K562 (cell line): ENCODE measurements around the gene KCP. TPM values are rescaled to one million over a fixed set of nuclear protein-coding genes. Genes with fewer than 3 reads are reported as not detected.

Experiments used
- CTCFL ChIP-seq: IDR thresholded peaks from 2 replicates; pipeline ENCODE4 v1.6.1; 2011; ENCODE audit warnings: borderline replicate concordance, low read depth, mild to moderate bottlenecking, moderate library complexity, low read length; ENCODE audit not compliant: insufficient read depth, poor library complexity, severe bottlenecking
- HDAC6 ChIP-seq: IDR thresholded peaks from 2 replicates; pipeline ENCODE4 v1.6.1; 2012; ENCODE audit warnings: low read depth, mild to moderate bottlenecking, control low read depth, inconsistent platforms, low read length, moderate library complexity
- HMGN3 ChIP-seq: IDR thresholded peaks from 2 replicates; pipeline ENCODE4 v1.6.1; 2011; ENCODE audit warnings: borderline replicate concordance, low read depth, mild to moderate bottlenecking, mixed read lengths, low read length; ENCODE audit not compliant: insufficient read length; ENCODE audit errors: extremely low read depth
- JUN ChIP-seq, 2 experiments: sonication (generic) in 1 of 2; formaldehyde crosslinking in 1 of 2; IDR thresholded peaks; 2 replicates each; pipeline versions ENCODE4 v1.6.1 to v1.8.0; 2012 to 2022; ENCODE audit warnings: borderline replicate concordance in 2 of 2, mild to moderate bottlenecking in 2 of 2, improper control_type of control experiment in 1 of 2, low read depth in 1 of 2, low read length in 1 of 2, missing genetic modification reagents in 1 of 2
- NR2C2 ChIP-seq, 2 experiments: fragments of 200-800 bp in 1 of 2; sonication (Bioruptor generic) in 1 of 2; sonication (generic) in 1 of 2; formaldehyde crosslinking in 1 of 2; IDR thresholded peaks; 2 replicates each; pipeline versions ENCODE4 v1.6.1 to v1.8.0; 2016 to 2022; ENCODE audit warnings: mild to moderate bottlenecking in 1 of 2, missing compliant biosample characterization in 1 of 2, missing genetic modification characterization in 1 of 2, missing genetic modification reagents in 1 of 2
- SIRT6 ChIP-seq: IDR thresholded peaks from one replicate; pipeline ENCODE4 v1.6.1; 2012; ENCODE audit warnings: low read depth, mild to moderate bottlenecking, control low read depth, inconsistent platforms, low read length, moderate library complexity
- SMAD4 ChIP-seq: fragments of 250-450 bp; sonication (Bioruptor Pico); conservative IDR thresholded peaks from 2 replicates; pipeline ENCODE4 v1.8.0; 2021; ENCODE audit warnings: inconsistent platforms, mild to moderate bottlenecking, moderate library complexity
- SRF ChIP-seq, 2 experiments: fragments of 250-450, 450-650 bp in 1 of 2; sonication (Bioruptor Pico) in 1 of 2; sonication (generic) in 1 of 2; formaldehyde crosslinking; IDR thresholded peaks; 2 replicates each; pipeline versions ENCODE4 v1.5.0 to v1.5.1; 2020 to 2022; ENCODE audit warnings: mild to moderate bottlenecking in 1 of 2, missing genetic modification reagents in 1 of 2
- TAF9B ChIP-seq: fragments of 450-650 bp; IDR thresholded peaks from 2 replicates; pipeline ENCODE4 v1.6.1; 2018; ENCODE audit warnings: mild to moderate bottlenecking; ENCODE audit not compliant: partially characterized antibody
- THRB ChIP-seq: fragments of 450-650 bp; formaldehyde crosslinking; conservative IDR thresholded peaks from 2 replicates; pipeline ENCODE4 v1.4.0; 2022; ENCODE audit warnings: mild to moderate bottlenecking, missing genetic modification characterization
- TOE1 ChIP-seq, 2 experiments: fragments of 450-650 bp in 1 of 2; sonication (generic) in 1 of 2; formaldehyde crosslinking in 1 of 2; IDR thresholded peaks; 2 replicates each; pipeline versions ENCODE4 v1.7.1 to v1.8.0; 2016 to 2022; ENCODE audit warnings: borderline replicate concordance in 2 of 2, mild to moderate bottlenecking in 2 of 2, antibody characterized with exemption in 1 of 2, inconsistent platforms in 1 of 2, low read depth in 1 of 2, missing genetic modification reagents in 1 of 2, moderate library complexity in 1 of 2
- ZEB2 ChIP-seq: fragments of 450-650 bp; IDR thresholded peaks from 2 replicates; pipeline ENCODE4 v1.6.1; 2016
- ZNF134 ChIP-seq: fragments of 250-450 bp; sonication (Bioruptor Pico); conservative IDR thresholded peaks from 2 replicates; pipeline ENCODE4 v1.4.0; 2020
- ZNF280A ChIP-seq: fragments of 450-650 bp; IDR thresholded peaks from 2 replicates; pipeline ENCODE4 v1.6.1; 2018; ENCODE audit warnings: mild to moderate bottlenecking, low read depth; ENCODE audit not compliant: partially characterized antibody
- ZNF583 ChIP-seq: fragments of 250-450 bp; sonication (Bioruptor Pico); IDR thresholded peaks from 2 replicates; pipeline ENCODE4 v1.4.0; 2020
- ZNF764 ChIP-seq: fragments of 250-450 bp; sonication (Bioruptor Pico); IDR thresholded peaks from 2 replicates; pipeline ENCODE4 v1.4.0; 2020; ENCODE audit warnings: low read depth, mild to moderate bottlenecking, moderate library complexity
- ZNF780A ChIP-seq: fragments of 250-450 bp; sonication (Bioruptor Pico); IDR thresholded peaks from 2 replicates; pipeline ENCODE4 v1.5.0; 2021; ENCODE audit warnings: mild to moderate bottlenecking
- polyA plus RNA-seq, 8 experiments: library from polyadenylated mRNA; depleted of rRNA in 4 of 8; stranded (reverse) in 5 of 8; unstranded in 3 of 8; fragments of >200 nt; fragmentation: Nextera tagmentation in 2 of 8; fragmentation: Illumina TruSeq in 1 of 8; extraction: Ambion mirVana in 2 of 8; extraction: Trizol in 1 of 8; gene quantifications; 2 replicates each; pipeline versions ENCODE4 v1.2.1 to v1.2.3, GENCODE V29; 2011 to 2014; ENCODE audit warnings: inconsistent platforms in 1 of 8, missing spikeins in 1 of 8
- total RNA-seq, 7 experiments: library from RNA; depleted of rRNA in 6 of 7; stranded (reverse); fragments of >200 nt in 6 of 7; fragmentation: Illumina TruSeq in 2 of 7; extraction: Trizol in 2 of 7; gene quantifications; 2 replicates each; pipeline versions ENCODE4 v1.2.1 to v1.2.3, GENCODE V29; 2011 to 2021; ENCODE audit warnings: low replicate concordance in 1 of 7

KCP gene
- total and polyA plus RNA-seq, 9 of the 15 experiments (the other 6 are each of a cell fraction or from before 2014, with no cell fraction given), result 0.06 to 0.17 (median 0.12) TPM; not detected in 3

- TF ChIP-seq THRB (CRISPR knock-in tag) (peak; percentile 50; the same call in 1 of the 2 replicates), ZNF764 (CRISPR knock-in tag) (no peak), TAF9B (no peak), ZNF583 (0 out of 2 replicates have a peak, but pooled peaks have one; percentile 14), JUN (IDR thresholded peaks at IDR 0.05; ENCODE audit: borderline replicate concordance, low read depth, low read length) (peak; percentile 64; the same call in 1 of the 2 replicates), JUN (CRISPR knock-in tag; IDR thresholded peaks at IDR 0.05; ENCODE audit: borderline replicate concordance) (no peak), SMAD4 (CRISPR knock-in tag) (peak; percentile 59), SIRT6 (no peak), ZEB2 (peak; percentile 55; the same call in 1 of the 2 replicates), CTCFL (peak; percentile 82), ZNF134 (CRISPR knock-in tag) (no peak), HDAC6 (no peak), ZNF780A (no peak), SRF (CRISPR knock-in tag; IDR thresholded peaks at IDR 0.05) (peak in 1 of 2 experiments; percentile 37; a peak in 1 of 4 replicates), ZNF280A (peak; percentile 92), NR2C2 (CRISPR knock-in tag; IDR thresholded peaks at IDR 0.05) (peak; percentile 40; the same call in 1 of the 2 replicates), NR2C2 (tag; IDR thresholded peaks at IDR 0.05) (no peak), TOE1 (IDR thresholded peaks at IDR 0.05; ENCODE audit: borderline replicate concordance) (peak; percentile 48; the same call in 1 of the 2 replicates), TOE1 (CRISPR knock-in tag; IDR thresholded peaks at IDR 0.05; ENCODE audit: borderline replicate concordance, low read depth) (no peak), HMGN3 (peak; percentile 49)
Measured at GRCh38 chr7:128883622-128884448, 26.7 kb downstream of the KCP start (continued).
